Epidermal melanocyte (primary cell): ENCODE measurements around the gene NEIL1.

Experiments
- DNase-seq: peaks from one replicate; pipeline ENCODE4 v3.0.0; 2011; ENCODE audit warnings: low spot score; ENCODE audit not compliant: insufficient read length

Gene NEIL1

GRCh38 chr15:75356517-75356916, 9.7 kb downstream of the NEIL1 start:
- DNase-seq = no peak

GRCh38 chr15:75357976-75358673, 11.3 kb downstream of the NEIL1 start:
- no peak for DNase-seq

GRCh38 chr15:75358771-75359536, 12.1 kb downstream of the NEIL1 start:
- DNase-seq = no peak

GRCh38 chr15:75359537-75360250, 12.9 kb downstream of the NEIL1 start:
- no peak for DNase-seq

- DNase-seq = no peak
Observed at GRCh38 chr15:75360391-75360790, 13.6 kb downstream of the NEIL1 start.

- no peak for DNase-seq
Observed at GRCh38 chr15:75360856-75361255, 14.0 kb downstream of the NEIL1 start.

GRCh38 chr15:75361361-75361988, 14.6 kb downstream of the NEIL1 start:
- DNase-seq = no peak

- DNase-seq = no peak
Observed at GRCh38 chr15:75361989-75362641, 15.3 kb downstream of the NEIL1 start.

GRCh38 chr15:75362642-75363249, 15.9 kb downstream of the NEIL1 start:
- DNase-seq = no peak

- DNase-seq = no peak
Observed at GRCh38 chr15:75363786-75364185, 16.9 kb downstream of the NEIL1 start.

GRCh38 chr15:75364881-75365280, 18.0 kb downstream of the NEIL1 start:
- DNase-seq = no peak

GRCh38 chr15:75366163-75366562, 19.3 kb downstream of the NEIL1 start:
- no peak for DNase-seq

GRCh38 chr15:75367006-75367405, 20.2 kb downstream of the NEIL1 start:
- no peak for DNase-seq

GRCh38 chr15:75367406-75367912, 20.6 kb downstream of the NEIL1 start:
- no peak for DNase-seq

- peak; percentile 85 for DNase-seq
Observed at GRCh38 chr15:75367913-75368688, 21.3 kb downstream of the NEIL1 start, which contains the start of gene MAN2C1. Gene MAN2C1, minus strand, starts transcription at chr15:75368607. Its CDS starts 24 bp downstream, at chr15:75368583.

- no peak for DNase-seq
Observed at GRCh38 chr15:75368689-75369239, 21.9 kb downstream of the NEIL1 start.

GRCh38 chr15:75369897-75370581, 23.2 kb downstream of the NEIL1 start:
- no peak for DNase-seq

- DNase-seq = no peak
Observed at GRCh38 chr15:75371486-75371885, 24.6 kb downstream of the NEIL1 start.
